ENCODE results near the gene UNCX. TPM values are rescaled to one million over a fixed set of nuclear protein-coding genes. Genes with fewer than 3 reads are reported as not detected.
"Not testable (repeated sequence)": the region's sequence is repeated elsewhere in the genome, so short reads cannot be mapped to it uniquely, and the experiment has no call there.

UNCX gene
- total RNA-seq, 4 donors from 2014 or later, result not detected

- 81% methylated on average over 13 of the region's 15 CpGs for WGBS
- intact Hi-C loops (cut with DNase I), result no loop called here
- Histone ChIP-seq H3K4me3 (no peak overlapping the region), H3K27me3 (peaks cover 0 to 65% (median 0%) of the 10 kb centered on the region in 4 donors), H3K9me3 (no peaks in the 10 kb centered on the region), H3K27ac (replicated peaks in 1 of 4) (no peak overlapping the region), H3K4me1 (peaks cover 0 to 21% (median 13%) of the 10 kb centered on the region in 4 donors), H3K36me3 (no peaks in the 10 kb centered on the region)
- no peak for TF ChIP-seq POLR2A (IDR thresholded peaks at IDR 0.05; ENCODE audit: low read depth)
- TF ChIP-seq POLR2AphosphoS5 (IDR thresholded peaks at IDR 0.05), result no peak
- no peak for TF ChIP-seq EP300 (IDR thresholded peaks at IDR 0.05)
- no peak for TF ChIP-seq CTCF (IDR thresholded peaks at IDR 0.05)
- DNase-seq (ENCODE audit: extremely low spot score), result no peak
Measured at GRCh38 chr7:1201916-1202315, 30.8 kb upstream of the UNCX start.

GRCh38 chr7:1202914-1203313 is 29.8 kb upstream of the UNCX start:
- H3K4me3 ChIP-seq; DNase-seq (ENCODE audit: extremely low spot score); intact Hi-C loops (cut with DNase I); H3K36me3 ChIP-seq; H3K9me3 ChIP-seq; H3K27ac ChIP-seq (replicated peaks in 1 of 4): not testable (repeated sequence)
- Histone ChIP-seq H3K27me3 (peaks cover 0 to 75% (median 0%) of the 10 kb centered on the region in 4 donors), H3K4me1 (peaks cover 0 to 13% (median 9%) of the 10 kb centered on the region in 4 donors)
- 83% methylated on average over 6 of the region's 6 CpGs for WGBS

- H3K27ac ChIP-seq (replicated peaks in 1 of 4), result no peak overlapping the region
- H3K4me1 ChIP-seq, result peaks cover 0 to 5% (median 2%) of the 10 kb centered on the region in 4 donors
- H3K9me3 ChIP-seq, result no peaks in the 10 kb centered on the region
- WGBS, result 56% methylated on average over 11 of the region's 19 CpGs
- no peak for TF ChIP-seq CTCF (IDR thresholded peaks at IDR 0.05)
- no peak for TF ChIP-seq EP300 (IDR thresholded peaks at IDR 0.05)
- no peak for TF ChIP-seq POLR2A (IDR thresholded peaks at IDR 0.05; ENCODE audit: low read depth)
- no peak for TF ChIP-seq POLR2AphosphoS5 (IDR thresholded peaks at IDR 0.05)
- H3K27me3 ChIP-seq, result peaks cover 0 to 83% (median 6%) of the 10 kb centered on the region in 4 donors
- H3K4me3 ChIP-seq, result no peak overlapping the region
- no peak for DNase-seq (ENCODE audit: extremely low spot score)
- intact Hi-C loops (cut with DNase I), result no loop called here
- no peaks in the 10 kb centered on the region for H3K36me3 ChIP-seq
Measured at GRCh38 chr7:1204460-1205140, 28.1 kb upstream of the UNCX start.

- H3K36me3 ChIP-seq; H3K4me1 ChIP-seq; H3K9me3 ChIP-seq; H3K4me3 ChIP-seq; DNase-seq (ENCODE audit: extremely low spot score); intact Hi-C loops (cut with DNase I); H3K27ac ChIP-seq (replicated peaks in 1 of 4): not testable (repeated sequence)
- peaks cover 0 to 83% (median 14%) of the 10 kb centered on the region in 4 donors for H3K27me3 ChIP-seq
- WGBS, result 84% methylated on average over 7 of the region's 7 CpGs
Measured at GRCh38 chr7:1205742-1206141, 26.9 kb upstream of the UNCX start.

- WGBS, result 74% methylated on average over 14 of the region's 14 CpGs
- intact Hi-C loops (cut with DNase I), result no loop called here
- Histone ChIP-seq H3K36me3 (no peaks in the 10 kb centered on the region), H3K9me3 (no peaks in the 10 kb centered on the region), H3K27ac (replicated peaks in 1 of 4) (no peak overlapping the region), H3K4me1 (peaks cover 12 to 16% (median 13%) of the 10 kb centered on the region in 4 donors), H3K4me3 (no peak overlapping the region), H3K27me3 (peaks cover 0 to 85% (median 25%) of the 10 kb centered on the region in 4 donors)
- no peak for DNase-seq (ENCODE audit: extremely low spot score)
- TF ChIP-seq CTCF (IDR thresholded peaks at IDR 0.05), result no peak
Measured at GRCh38 chr7:1209097-1209496, 23.6 kb upstream of the UNCX start.
